GM21360 (cell line): ENCODE measurements around the gene CDC25B.

Experiments used
- ATAC-seq: cut with Tn5 transposase; IDR thresholded peaks from one replicate; pipeline ENCODE4 v1.9.1; 2021; ENCODE audit warnings: mild to moderate bottlenecking, moderate library complexity; ENCODE audit not compliant: unreplicated experiment

CDC25B gene

DNA sequence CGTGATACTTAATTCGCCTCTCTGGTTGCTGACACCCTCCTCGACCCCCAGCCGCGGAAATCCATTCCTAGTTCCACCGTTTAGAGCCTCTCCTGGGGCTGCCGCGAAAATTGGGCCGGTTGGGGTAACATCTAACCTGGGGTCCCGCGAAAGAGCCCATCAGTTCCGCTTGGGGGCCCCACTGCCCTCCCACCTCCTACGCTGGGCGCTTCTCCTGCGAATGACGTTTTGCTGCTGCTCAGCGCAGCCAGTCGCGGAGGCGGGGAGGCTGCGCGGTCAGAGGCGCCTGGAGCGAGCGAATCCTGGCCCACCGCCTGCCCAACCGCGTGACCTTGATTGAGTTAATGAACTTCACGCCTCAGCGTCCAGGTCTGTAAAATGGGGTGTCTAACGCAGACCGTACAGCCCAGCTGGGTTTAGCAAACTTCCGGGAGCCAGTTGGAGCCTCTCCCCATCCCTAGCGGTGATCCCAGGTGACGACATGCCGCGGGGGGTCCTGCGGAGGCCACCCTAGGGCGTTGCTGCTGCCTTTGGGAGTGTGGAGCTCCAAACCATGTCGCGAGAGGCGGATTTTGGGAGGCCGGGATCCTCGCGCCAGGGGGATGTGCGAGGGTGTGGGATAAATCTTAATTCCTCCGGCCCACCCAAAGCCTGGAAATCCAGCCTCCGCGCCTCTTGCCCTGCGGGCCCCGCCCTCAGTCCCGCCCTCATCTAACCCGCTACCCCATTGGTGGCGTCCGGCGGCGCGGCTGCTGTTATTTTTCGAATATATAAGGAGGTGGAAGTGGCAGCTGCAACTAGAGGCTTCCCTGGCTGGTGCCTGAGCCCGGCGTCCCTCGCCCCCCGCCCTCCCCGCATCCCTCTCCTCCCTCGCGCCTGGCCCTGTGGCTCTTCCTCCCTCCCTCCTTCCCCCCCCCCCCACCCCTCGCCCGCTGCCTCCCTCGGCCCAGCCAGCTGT lies at the start of gene CDC25B:
TSS of gene CDC25B (plus strand) at position 800 of the 958 bp plus-strand sequence. CDS start 222 bp downstream, outside the sequence.
- peak; percentile 49 for ATAC-seq

DNA sequence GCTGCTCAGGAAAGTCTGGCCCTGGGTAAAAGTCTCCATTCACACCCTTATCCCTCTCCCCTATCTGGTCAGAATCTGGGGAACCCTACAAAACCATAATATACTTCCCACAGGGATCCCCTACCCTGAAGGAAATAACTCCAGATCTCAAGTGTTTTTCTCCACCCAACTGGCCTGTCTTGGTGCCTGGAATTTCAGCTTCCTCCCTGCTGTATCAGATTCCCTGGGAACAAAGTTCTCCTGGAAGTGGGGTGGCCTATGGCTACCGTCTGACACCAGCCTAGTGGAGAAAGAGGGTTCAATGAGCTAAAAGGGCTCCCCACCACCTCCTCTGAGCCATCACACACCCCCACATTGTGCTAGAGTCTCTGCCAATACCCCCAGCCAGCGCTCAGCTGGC lies 48.6 kb upstream of the CDC25B start:
- ATAC-seq = no peak

DNA sequence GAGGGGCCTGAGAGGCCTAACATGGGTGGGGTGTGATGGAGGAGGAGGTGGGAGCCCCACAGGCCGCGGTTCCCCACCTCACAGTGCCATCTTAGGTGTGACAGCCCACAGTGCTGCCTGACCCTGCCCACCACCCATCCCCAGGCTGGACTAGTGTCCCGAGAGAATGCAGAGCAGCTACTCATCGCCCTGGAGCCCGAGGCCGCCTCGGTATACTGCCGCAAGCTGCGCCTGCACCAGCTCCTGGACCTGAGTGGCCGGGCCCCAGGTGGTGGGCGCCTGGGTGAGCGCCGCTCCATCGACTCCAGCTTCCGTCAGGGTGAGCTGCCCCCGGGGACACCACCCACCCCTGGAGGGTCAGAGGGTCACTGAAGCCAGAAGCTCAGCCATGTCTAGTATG lies 48.0 kb upstream of the CDC25B start:
- ATAC-seq = no peak

DNA sequence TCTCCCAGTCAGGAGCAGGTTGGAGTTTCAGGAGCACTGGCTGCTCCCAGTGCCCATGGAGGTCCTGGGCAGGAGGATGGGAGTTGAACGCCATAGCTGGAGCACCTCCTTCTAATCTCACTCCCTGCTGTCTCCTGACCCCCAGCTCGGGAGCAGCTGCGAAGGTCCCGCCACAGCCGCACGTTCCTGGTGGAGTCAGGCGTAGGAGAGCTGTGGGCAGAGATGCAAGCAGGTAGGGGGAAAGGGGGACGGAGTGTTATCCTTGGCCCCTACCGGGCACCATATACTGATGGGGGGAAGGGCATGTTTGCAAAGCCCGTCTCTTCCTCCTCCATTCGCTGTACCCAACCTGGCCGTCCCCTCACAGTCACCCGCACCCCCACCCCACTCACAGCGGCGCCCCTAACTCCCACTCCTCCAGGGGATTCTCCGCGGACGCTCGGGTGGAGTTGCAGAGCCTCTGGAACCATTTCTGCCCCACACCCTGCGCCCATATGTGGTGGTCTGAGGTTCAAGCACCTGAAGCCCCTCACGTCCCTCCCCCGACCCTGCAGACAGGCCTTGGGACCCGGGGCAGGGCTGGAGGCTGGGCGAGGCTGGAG lies 46.9 kb upstream of the CDC25B start:
- no peak for ATAC-seq

DNA sequence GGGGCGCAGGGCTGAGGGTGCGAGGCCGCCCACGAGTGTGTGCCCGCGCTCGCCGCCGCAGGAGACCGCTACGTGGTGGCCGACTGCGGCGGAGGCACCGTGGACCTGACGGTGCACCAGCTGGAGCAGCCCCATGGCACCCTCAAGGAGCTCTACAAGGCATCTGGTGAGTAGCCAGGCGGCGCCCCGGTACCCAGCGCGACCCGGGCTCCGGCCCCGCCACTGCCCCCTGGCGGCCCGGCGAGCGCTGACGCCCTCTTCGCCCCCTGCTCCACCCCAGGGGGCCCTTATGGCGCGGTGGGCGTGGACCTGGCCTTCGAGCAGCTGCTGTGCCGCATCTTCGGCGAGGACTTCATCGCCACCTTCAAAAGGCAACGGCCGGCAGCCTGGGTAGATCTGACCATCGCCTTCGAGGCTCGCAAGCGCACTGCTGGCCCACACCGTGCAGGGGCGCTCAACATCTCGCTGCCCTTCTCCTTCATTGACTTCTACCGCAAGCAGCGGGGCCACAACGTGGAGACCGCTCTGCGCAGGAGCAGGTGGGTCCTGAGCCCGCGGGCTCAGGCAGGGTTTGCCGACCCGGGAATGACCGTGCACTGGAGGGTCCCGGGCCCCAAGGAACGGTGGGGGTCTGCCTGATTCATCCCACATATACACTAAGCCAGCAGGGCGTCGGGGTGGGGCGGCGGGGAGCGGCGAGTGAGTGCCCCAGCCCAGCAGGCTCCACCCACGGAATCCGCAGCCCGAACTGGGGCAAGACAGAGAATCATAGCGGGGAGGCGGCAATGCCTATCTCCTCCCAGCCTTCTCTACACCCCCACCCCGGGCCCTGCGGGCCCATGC lies 46.2 kb upstream of the CDC25B start:
- ATAC-seq = no peak

DNA sequence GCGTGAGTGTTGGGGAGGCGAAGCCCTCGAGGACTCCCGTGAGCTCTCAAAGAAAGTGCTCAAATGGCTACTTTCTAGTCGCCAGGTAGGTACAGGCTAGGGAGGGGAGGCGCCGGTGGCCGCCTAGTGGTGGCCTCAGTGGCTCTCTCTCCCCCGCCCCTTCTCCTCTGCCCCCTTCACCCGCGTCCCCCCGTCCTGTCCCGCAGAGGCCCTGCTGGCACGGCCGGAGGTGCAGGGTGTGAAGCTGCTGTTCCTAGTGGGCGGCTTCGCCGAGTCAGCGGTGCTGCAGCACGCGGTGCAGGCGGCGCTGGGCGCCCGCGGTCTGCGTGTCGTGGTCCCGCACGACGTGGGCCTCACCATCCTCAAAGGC lies 44.8 kb upstream of the CDC25B start:
- no peak for ATAC-seq

DNA sequence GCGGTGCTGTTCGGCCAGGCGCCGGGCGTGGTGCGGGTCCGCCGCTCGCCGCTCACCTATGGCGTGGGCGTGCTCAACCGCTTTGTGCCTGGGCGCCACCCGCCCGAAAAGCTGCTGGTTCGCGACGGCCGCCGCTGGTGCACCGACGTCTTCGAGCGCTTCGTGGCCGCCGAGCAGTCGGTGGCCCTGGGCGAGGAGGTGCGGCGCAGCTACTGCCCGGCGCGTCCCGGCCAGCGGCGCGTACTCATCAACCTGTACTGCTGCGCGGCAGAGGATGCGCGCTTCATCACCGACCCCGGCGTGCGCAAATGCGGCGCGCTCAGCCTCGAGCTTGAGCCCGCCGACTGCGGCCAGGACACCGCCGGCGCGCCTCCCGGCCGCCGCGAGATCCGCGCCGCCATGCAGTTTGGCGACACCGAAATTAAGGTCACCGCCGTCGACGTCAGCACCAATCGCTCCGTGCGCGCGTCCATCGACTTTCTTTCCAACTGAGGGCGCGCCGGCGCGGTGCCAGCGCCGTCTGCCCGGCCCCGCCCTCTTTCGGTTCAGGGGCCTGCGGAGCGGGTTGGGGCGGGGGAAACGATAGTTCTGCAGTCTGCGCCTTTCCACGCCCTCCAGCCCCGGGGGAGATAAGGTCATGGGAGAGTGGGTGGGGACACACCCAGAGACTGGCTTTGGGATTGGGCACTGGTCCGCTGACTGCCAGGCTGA lies 44.3 kb upstream of the CDC25B start:
- ATAC-seq = no peak

DNA sequence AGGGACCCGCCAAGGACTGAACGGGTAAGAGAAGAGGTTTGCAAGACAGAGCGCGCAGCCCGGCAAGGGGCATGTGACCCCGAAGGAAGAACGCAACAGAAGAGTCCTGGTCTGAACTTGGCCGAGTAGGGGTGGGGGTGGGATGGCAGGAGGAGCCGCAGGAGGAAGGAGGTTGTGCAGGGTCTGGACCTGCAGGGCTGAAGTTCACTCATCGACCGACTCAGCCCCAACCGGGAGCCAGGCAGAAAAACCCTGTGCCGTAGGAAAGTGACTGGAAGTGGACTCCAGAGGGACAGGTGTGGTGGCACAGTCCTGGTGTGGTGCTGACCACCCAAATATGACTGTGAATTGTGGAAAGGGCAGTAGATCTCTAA lies 43.7 kb upstream of the CDC25B start:
- no peak for ATAC-seq

DNA sequence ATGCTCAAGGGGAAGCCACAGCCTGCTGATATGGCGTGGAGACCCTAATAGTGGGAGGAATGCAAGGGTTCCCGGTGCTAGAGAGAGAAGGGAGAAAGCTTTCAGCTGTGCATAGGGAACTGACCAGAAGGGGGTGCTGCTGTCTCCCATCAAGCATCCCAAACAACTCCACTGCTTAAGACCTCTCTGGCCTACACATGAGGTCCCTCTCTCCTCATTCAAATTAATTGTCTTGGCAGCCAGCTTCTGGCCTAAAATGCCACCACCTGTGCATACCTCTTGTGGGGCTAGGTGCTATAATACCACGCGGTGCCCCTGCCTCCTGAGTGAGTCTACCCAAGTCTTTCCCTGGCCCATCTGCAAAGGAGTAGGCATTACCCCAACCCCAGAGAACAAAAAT lies 43.0 kb upstream of the CDC25B start:
- no peak for ATAC-seq

DNA sequence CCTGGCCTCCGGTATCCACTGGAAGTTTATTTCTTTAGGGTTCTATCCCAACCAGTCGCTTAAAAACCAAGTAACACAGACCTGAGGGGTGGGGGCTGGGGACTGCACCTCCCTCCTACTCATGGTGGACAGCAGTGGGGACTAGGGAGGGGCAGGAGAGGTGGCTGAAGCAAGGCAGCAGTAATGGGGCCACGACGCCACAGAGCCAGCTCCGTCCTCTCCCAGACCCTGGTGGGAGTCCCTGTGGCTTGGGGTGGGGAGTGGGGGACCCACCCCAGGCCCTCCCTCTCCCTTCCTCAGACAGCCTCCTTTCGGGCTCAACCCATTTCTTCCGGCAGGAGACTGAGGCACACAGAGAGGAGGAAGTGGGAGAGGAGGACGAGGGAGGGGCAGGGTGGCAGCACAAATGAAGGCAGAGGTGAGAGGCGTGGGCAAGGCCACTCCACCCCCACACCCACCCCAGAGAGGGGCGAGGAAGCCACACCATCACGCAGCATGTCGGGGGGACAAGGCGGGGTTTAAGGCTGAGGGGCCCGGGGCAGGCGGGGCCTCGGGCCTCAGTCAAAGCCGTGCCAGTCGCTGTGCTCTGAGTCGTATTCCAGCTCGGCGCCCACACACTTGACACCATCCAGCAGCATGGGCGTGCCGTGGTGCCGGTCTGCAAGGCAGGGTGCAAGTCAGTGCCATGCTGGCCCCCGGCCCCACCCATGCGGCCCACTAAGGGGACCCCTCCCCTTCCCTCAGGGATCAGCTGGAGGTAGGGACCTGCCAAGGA lies 42.4 kb upstream of the CDC25B start:
- ATAC-seq = no peak

DNA sequence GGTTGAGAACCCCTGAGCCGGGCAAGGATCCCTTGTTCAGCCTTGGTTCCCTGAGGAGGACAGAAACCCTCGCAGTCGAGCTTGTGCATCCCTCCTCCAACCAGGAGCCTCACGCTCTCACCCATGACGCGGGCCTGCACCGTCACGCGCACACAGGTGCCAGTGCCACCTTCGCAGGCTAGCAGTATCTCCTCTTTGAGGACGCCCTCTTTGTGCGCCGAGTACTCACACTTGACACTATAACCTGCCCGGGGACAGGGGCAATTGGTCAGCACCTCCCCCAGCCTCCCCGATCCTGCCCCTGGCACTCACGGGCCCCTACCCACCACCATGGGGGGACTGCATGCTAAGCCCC lies 41.9 kb upstream of the CDC25B start:
- ATAC-seq = no peak

DNA sequence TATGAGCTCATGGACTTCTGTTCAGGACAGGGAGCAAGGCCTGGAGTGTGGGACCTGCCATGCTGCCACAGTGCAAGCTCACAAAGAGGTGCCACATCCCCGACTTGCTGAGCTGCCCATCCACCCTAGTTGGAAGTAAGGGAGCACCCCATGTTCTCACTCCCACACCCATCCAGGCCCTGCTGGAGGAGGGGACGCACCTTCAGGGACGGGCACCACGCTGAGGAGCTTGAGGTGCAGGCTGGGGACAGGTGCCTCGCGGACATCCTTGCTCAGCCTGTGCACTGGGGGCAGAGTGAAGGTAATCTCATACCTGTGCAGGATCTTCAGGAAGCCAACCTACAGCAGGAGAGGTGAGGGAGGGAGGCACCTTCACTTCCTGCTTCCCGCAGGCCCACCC lies 40.8 kb upstream of the CDC25B start:
- no peak for ATAC-seq

DNA sequence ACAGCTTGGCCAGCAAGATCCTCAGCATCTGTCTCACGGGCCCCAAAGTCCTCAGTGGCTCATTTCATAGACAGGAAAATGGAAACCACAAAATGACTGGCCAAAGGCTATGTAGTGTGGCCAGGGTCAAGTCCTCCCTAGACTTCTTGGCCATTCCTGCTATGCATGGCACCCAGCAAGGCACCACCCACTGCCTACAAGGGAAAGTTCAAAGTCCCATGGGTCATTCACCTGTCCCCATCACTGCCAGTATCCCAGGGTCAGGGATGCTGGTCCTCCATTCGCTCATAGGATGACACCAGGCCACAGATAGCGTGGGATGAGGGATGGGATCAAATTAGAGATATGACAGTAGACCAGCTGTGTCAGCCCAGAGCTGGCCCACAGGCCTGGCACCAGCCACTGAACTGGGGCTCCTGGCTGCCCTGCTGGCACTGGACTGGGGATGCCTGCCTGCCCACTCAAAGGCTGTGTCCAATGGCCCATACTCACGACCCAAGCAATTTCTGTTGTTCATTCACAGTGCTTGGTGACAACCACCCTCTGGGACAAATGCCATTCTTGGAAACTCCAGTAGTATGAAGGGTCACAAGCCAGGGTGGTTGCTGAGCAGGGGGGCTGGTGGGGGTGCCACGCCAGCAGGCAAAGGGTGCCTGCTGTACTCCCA lies 40.2 kb upstream of the CDC25B start:
- ATAC-seq = no peak

DNA sequence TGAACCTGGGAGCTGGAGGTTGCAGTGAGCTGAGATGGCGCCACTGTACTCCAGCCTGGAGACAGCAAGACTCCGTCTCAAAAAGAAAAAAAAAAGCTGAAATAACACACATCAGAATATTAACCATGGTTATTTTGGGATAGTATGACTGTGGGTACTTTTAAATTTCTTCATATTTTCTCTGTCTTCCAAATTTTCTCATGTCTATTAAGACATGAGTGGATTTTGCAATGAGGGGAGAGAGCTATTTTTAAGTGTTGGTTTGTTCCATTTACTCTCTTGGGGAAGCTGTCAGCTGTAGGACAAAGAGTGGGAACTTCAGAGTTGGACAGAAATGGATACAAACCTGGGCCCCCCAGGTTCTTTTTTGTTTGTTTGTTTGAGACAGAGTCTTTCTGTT lies 38.8 kb upstream of the CDC25B start:
- no peak for ATAC-seq

DNA sequence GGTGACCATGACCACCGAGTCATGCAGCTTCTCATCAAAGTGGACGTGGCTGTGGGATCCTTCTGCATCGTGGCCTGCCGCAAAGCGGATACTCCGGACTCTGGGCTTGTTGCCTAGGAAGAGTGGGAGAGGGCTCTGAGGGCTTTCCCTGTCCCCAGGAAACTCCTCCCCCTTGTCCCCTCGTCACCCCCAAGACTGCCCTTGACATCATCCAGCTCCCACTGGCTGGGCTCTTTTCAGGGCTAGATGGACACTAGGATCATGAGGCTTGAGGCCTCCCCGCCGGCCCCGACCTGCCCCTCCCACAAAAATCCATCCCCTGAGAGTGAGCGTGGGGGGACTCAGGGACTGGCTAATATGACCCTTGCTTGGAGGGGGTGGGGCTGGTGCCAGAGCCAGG lies 37.5 kb upstream of the CDC25B start:
- ATAC-seq = no peak

DNA sequence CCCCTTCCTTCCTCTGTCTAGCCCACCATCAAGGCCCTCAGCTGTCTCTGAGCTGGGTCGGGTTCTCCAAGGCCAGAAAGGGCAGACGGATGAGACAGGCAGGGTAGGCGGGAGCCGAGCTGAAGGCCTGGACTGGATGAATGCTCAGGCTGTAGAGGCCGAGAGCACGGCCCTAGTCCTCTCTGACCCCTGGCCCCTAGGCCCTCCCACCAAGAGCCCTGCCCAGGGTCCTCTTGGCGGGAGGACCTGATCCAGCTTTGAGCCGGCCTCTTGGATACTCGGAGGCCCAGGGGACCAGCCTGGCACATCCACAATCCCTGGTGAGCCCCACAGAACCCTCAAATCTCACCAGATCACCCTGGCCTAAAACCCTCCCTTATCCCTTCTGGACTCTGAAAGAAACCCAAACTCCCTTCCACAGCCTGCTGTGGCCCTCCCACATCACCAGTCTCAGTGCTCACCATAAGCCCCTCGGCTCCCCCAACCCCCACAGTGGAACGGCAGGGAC lies 36.7 kb upstream of the CDC25B start:
- no peak for ATAC-seq

DNA sequence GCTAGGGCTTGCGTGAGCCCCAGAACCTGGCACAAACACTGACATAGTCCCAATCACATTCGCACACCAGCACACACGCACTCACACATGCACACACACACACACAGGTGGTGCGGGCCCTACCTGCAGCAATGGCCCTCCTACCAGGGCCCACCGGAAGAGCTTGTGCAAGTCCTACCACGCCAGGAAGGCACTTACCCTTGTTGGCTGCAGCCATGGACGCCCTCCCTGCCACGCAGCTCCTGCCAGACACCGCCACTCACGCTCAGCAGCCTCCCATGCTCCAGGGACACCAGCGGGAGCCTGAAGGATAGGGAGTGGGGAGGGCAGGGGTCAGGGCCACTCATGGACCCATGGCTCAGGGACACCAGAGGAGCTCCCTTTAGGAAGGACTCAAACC lies 36.2 kb upstream of the CDC25B start:
- no peak for ATAC-seq

DNA sequence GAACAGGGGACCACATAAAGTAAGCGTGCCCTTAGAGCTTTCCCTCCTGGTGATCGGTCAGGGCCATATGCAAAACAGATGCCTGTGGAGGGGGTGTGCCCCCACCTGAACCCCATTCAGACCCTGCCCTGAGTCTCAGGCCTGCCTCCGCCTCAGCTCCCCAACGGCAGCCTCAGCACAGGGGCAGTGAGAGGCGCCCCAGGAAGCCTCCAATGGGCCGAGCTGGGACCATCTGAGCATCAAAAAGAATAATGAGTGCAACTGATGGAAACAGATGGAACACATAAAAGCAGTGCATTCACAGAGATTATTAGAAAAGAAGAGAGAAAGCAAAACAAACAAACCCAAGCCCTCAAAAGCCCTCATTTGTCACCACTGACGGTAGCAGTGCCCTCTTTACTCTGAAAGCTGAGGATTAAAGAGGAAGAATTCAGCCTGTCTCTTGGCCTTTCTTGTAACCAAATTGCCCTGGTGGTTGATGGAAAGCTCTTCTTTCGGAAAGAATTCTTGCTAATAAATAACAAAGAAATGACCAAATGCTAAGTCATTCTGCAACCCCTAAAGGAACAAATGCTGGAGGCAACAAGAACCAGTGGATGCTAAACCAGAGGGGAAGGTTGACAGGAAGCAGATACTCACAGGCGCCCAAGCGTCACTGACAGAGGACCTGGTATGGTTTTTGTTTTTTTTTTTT lies 35.3 kb upstream of the CDC25B start:
- ATAC-seq = no peak
